Liver (tissue), 9 donors: ENCODE results near the gene SFXN5. TPM values are rescaled to one million over a fixed set of nuclear protein-coding genes. Genes with fewer than 3 reads are reported as not detected.
"Not testable (repeated sequence)": the region's sequence is repeated elsewhere in the genome, so short reads cannot be mapped to it uniquely, and the experiment has no call there.

Experiments
- DNase-seq: peaks from one replicate; pipeline ENCODE4 v3.0.0-alpha.2; 2017; ENCODE audit warnings: low spot score
- H3K27ac ChIP-seq, 2 donors: one replicate each; pipeline ENCODE4 v1.7.0; 2013; ENCODE audit warnings: inconsistent platforms in 2 of 2, low read length in 2 of 2, control low read depth in 1 of 2, low read depth in 1 of 2, mild to moderate bottlenecking in 1 of 2
- H3K27me3 ChIP-seq, 4 donors: one replicate each; pipeline versions ENCODE4 v1.6.1 to v1.7.0; 2013; ENCODE audit warnings: low read length in 3 of 4, inconsistent platforms in 1 of 4, mild to moderate bottlenecking in 1 of 4, moderate library complexity in 1 of 4; ENCODE audit not compliant: control insufficient read depth in 4 of 4, insufficient read depth in 4 of 4
- H3K36me3 ChIP-seq, 4 donors: one replicate each; pipeline versions ENCODE4 v1.6.1 to v1.7.0; 2013; ENCODE audit warnings: low read length in 3 of 4, mild to moderate bottlenecking in 3 of 4, low read depth in 1 of 4, moderate library complexity in 1 of 4; ENCODE audit not compliant: control insufficient read depth in 4 of 4, insufficient read depth in 3 of 4
- H3K4me1 ChIP-seq, 4 donors: one replicate each; pipeline versions ENCODE4 v1.6.1 to v1.7.0; 2013; ENCODE audit warnings: low read length in 3 of 4, mild to moderate bottlenecking in 3 of 4, moderate library complexity in 1 of 4; ENCODE audit not compliant: control insufficient read depth in 4 of 4, insufficient read depth in 4 of 4
- H3K4me3 ChIP-seq, 3 donors: one replicate each; pipeline versions ENCODE4 v1.6.1 to v1.7.0; 2013; ENCODE audit warnings: low read length in 3 of 3, control low read depth in 1 of 3, low read depth in 1 of 3, mild to moderate bottlenecking in 1 of 3
- H3K9ac ChIP-seq, 2 donors: one replicate each; pipeline ENCODE4 v1.7.0; 2013; ENCODE audit warnings: low read length in 2 of 2, mild to moderate bottlenecking in 2 of 2, moderate library complexity in 2 of 2, control low read depth in 1 of 2, low read depth in 1 of 2
- H3K9me3 ChIP-seq, 4 donors: one replicate each; pipeline versions ENCODE4 v1.6.1 to v1.7.0; 2013; ENCODE audit warnings: low read length in 3 of 4; ENCODE audit not compliant: control insufficient read depth in 4 of 4
- EGR1 ChIP-seq, 2 donors: IDR thresholded peaks; 2 replicates each; pipeline ENCODE4 v1.6.1; 2016 to 2018; ENCODE audit warnings: antibody characterized with exemption in 2 of 2, low read depth in 2 of 2
- FOXA1 ChIP-seq: IDR thresholded peaks from 2 replicates; pipeline ENCODE4 v1.6.1; 2016; ENCODE audit warnings: antibody characterized with exemption
- GABPA ChIP-seq, 2 donors: IDR thresholded peaks in 1 of 2; conservative IDR thresholded peaks in 1 of 2; 2 replicates each; pipeline ENCODE4 v1.6.1; 2016; ENCODE audit warnings: antibody characterized with exemption in 2 of 2, mild to moderate bottlenecking in 1 of 2, moderate library complexity in 1 of 2
- JUND ChIP-seq, 2 donors: IDR thresholded peaks; 2 replicates each; pipeline ENCODE4 v1.6.1; 2016; ENCODE audit warnings: antibody characterized with exemption in 2 of 2
- NR2F2 ChIP-seq: IDR thresholded peaks from 2 replicates; pipeline ENCODE4 v1.6.1; 2016; ENCODE audit warnings: antibody characterized with exemption
- RXRA ChIP-seq, 2 donors: IDR thresholded peaks; 2 replicates each; pipeline ENCODE4 v1.6.1; 2017 to 2018; ENCODE audit warnings: antibody characterized with exemption in 2 of 2, mild to moderate bottlenecking in 1 of 2
- TAF1 ChIP-seq: conservative IDR thresholded peaks from 2 replicates; pipeline ENCODE4 v1.6.1; 2016; ENCODE audit warnings: antibody characterized with exemption, mild to moderate bottlenecking
- WGBS: extraction: QIAGEN DNeasy Blood & Tissue Kit; methylation state at CpG from one replicate; pipeline ENCODE4 v1.1.7; 2013; 5-methylcytosine and 5-hydroxymethylcytosine counted together
- polyA plus RNA-seq, 2 donors: library from polyadenylated mRNA; stranded (reverse) in 1 of 2; unstranded in 1 of 2; fragments of 200-250 nt in 1 of 2; fragments of >200 nt in 1 of 2; fragmentation: Nextera tagmentation in 1 of 2; extraction: Ambion mirVana in 1 of 2; gene quantifications; one replicate each; pipeline versions ENCODE4 v1.2.1 to v1.2.3, GENCODE V29; 2013 to 2015
- total RNA-seq, 2 donors: library from RNA; depleted of rRNA; stranded (reverse); fragments of >200 nt; gene quantifications; one replicate each; pipeline ENCODE4 v1.2.3, GENCODE V29; 2014
- TF ChIP-seq, protein P1 (sequence below): fragments of 150-350 bp; IDR thresholded peaks from 2 replicates; pipeline ENCODE4 v1.5.1; 2017; ENCODE audit warnings: improper control_type of control experiment, low read depth, low read length; ENCODE audit not compliant: missing input control
- TF ChIP-seq, protein P2 (sequence below): IDR thresholded peaks from 2 replicates; pipeline ENCODE4 v1.6.1; 2016; ENCODE audit warnings: antibody characterized with exemption, mild to moderate bottlenecking
- TF ChIP-seq, protein P3 (sequence below): IDR thresholded peaks from 2 replicates; pipeline ENCODE4 v1.6.1; 2016; ENCODE audit warnings: antibody characterized with exemption
- donor health status: healthy.
- donor health status: healthy.
- donor health status: healthy.
- donor health status: healthy.
- donor health status: healthy.

The SFXN5 gene
- total and polyA plus RNA-seq, 4 donors: 23.3 to 58.2 (median 29.5) TPM

DNA sequence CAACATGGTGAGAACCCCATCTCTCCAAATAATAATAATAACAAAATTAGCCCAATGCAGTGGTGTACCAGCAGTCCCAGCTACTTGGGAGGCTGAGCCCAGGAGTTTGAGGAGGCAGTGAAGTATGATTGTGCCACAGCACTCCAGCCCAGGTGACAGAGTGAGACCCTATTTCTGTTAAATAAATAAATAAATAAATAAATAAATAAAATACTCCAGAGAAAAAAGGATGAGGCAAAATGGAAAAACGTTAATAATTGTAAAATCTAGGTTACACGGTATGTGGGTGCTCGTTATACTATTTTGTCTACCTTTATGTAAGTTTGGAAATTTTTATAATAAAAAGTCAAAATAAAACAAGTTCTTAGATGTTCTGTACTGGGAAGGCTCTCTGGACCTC is 162.8 kb downstream of the SFXN5 start:
- no peak for DNase-seq
- H3K27ac ChIP-seq: no peak overlapping the region
- no peaks in the 10 kb centered on the region for H3K9me3 ChIP-seq
- peaks cover 5 to 23% (median 14%) of the 10 kb centered on the region in 4 donors for H3K27me3 ChIP-seq
- no peaks in the 10 kb centered on the region for H3K4me1 ChIP-seq
- no peaks in the 10 kb centered on the region for H3K36me3 ChIP-seq
- H3K4me3 ChIP-seq: no peak overlapping the region
- no peak overlapping the region for H3K9ac ChIP-seq
- TF ChIP-seq FOXA1: no peak
- no peak for TF ChIP-seq JUND (IDR thresholded peaks at IDR 0.05)
- no peak for TF ChIP-seq RXRA (IDR thresholded peaks at IDR 0.05)
- no peak for TF ChIP-seq NR2F2
- TF ChIP-seq, protein P1, sequence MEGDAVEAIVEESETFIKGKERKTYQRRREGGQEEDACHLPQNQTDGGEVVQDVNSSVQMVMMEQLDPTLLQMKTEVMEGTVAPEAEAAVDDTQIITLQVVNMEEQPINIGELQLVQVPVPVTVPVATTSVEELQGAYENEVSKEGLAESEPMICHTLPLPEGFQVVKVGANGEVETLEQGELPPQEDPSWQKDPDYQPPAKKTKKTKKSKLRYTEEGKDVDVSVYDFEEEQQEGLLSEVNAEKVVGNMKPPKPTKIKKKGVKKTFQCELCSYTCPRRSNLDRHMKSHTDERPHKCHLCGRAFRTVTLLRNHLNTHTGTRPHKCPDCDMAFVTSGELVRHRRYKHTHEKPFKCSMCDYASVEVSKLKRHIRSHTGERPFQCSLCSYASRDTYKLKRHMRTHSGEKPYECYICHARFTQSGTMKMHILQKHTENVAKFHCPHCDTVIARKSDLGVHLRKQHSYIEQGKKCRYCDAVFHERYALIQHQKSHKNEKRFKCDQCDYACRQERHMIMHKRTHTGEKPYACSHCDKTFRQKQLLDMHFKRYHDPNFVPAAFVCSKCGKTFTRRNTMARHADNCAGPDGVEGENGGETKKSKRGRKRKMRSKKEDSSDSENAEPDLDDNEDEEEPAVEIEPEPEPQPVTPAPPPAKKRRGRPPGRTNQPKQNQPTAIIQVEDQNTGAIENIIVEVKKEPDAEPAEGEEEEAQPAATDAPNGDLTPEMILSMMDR: no peak
- 76% methylated on average over 3 of the region's 3 CpGs for WGBS

DNA sequence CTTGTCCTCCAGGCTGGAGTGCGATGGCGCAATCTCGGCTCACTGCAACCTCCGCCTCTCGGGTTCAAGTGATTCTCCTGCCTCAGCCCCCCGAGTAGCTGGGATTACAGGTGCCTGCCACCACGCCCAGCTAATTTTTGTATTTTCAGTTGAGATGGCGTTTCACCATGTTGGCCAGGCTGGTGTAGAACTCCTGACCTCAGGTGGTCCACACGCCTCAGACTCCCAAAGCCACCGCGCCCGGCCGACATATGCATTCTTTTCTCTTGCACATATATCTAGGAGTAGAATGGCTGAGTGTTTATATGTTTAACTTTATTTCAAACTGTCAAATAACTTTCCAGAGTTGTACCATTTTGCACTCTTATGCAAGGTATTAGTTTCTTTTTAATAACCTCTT is 164.1 kb downstream of the SFXN5 start:
- H3K9me3 ChIP-seq, DNase-seq, H3K9ac ChIP-seq, H3K4me1 ChIP-seq, H3K4me3 ChIP-seq, H3K27ac ChIP-seq, H3K36me3 ChIP-seq: not testable (repeated sequence)
- 83% methylated on average over 13 of the region's 13 CpGs for WGBS
- peaks cover 3 to 20% (median 10%) of the 10 kb centered on the region in 4 donors for H3K27me3 ChIP-seq

DNA sequence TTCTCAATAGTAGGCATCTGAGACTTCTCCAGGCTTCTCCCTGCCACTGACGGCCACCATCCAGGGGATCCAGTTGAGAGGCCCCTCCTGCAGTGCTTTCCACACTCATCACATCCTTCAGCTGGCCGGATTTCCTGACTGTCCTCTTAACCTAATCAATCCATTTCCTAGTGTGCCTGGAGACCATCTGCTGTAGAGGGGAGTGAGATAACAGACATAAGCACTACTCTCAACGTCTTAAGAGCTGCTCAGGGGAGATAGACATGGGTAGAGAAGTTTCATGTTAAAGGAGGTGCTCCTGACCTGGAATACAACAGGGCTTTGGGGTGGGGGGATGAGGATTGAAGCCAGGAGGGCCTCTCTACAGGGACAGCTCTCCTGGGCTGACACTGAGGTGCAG is 170.1 kb downstream of the SFXN5 start:
- H3K36me3 ChIP-seq: no peaks in the 10 kb centered on the region
- peaks cover 0 to 14% (median 0%) of the 10 kb centered on the region in 4 donors for H3K27me3 ChIP-seq
- no peak overlapping the region for H3K4me3 ChIP-seq
- WGBS: 62% methylated on average over 3 of the region's 3 CpGs
- H3K4me1 ChIP-seq: no peaks in the 10 kb centered on the region
- no peak for DNase-seq
- TF ChIP-seq, protein P2, sequence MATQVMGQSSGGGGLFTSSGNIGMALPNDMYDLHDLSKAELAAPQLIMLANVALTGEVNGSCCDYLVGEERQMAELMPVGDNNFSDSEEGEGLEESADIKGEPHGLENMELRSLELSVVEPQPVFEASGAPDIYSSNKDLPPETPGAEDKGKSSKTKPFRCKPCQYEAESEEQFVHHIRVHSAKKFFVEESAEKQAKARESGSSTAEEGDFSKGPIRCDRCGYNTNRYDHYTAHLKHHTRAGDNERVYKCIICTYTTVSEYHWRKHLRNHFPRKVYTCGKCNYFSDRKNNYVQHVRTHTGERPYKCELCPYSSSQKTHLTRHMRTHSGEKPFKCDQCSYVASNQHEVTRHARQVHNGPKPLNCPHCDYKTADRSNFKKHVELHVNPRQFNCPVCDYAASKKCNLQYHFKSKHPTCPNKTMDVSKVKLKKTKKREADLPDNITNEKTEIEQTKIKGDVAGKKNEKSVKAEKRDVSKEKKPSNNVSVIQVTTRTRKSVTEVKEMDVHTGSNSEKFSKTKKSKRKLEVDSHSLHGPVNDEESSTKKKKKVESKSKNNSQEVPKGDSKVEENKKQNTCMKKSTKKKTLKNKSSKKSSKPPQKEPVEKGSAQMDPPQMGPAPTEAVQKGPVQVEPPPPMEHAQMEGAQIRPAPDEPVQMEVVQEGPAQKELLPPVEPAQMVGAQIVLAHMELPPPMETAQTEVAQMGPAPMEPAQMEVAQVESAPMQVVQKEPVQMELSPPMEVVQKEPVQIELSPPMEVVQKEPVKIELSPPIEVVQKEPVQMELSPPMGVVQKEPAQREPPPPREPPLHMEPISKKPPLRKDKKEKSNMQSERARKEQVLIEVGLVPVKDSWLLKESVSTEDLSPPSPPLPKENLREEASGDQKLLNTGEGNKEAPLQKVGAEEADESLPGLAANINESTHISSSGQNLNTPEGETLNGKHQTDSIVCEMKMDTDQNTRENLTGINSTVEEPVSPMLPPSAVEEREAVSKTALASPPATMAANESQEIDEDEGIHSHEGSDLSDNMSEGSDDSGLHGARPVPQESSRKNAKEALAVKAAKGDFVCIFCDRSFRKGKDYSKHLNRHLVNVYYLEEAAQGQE: no peak
- TF ChIP-seq GABPA (IDR thresholded peaks at IDR 0.05 in 1 of 2, conservative IDR thresholded peaks at IDR 0.05 in 1 of 2) (no peak), EGR1 (IDR thresholded peaks at IDR 0.05; ENCODE audit: low read depth in 2 of 2) (no peak), TAF1 (no peak)
- TF ChIP-seq, protein P3, sequence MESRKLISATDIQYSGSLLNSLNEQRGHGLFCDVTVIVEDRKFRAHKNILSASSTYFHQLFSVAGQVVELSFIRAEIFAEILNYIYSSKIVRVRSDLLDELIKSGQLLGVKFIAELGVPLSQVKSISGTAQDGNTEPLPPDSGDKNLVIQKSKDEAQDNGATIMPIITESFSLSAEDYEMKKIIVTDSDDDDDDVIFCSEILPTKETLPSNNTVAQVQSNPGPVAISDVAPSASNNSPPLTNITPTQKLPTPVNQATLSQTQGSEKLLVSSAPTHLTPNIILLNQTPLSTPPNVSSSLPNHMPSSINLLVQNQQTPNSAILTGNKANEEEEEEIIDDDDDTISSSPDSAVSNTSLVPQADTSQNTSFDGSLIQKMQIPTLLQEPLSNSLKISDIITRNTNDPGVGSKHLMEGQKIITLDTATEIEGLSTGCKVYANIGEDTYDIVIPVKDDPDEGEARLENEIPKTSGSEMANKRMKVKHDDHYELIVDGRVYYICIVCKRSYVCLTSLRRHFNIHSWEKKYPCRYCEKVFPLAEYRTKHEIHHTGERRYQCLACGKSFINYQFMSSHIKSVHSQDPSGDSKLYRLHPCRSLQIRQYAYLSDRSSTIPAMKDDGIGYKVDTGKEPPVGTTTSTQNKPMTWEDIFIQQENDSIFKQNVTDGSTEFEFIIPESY: no peak
- H3K9me3 ChIP-seq: no peaks in the 10 kb centered on the region
- H3K9ac ChIP-seq: no peak overlapping the region
- no peak overlapping the region for H3K27ac ChIP-seq
